Keratinocyte (primary cell): ENCODE measurements around the gene OGA. TPM values are rescaled to one million over a fixed set of nuclear protein-coding genes. Genes with fewer than 3 reads are reported as not detected.

Source experiments
- DNase-seq: peaks from one replicate; pipeline ENCODE4 v3.0.0-alpha.2; 2011; ENCODE audit warnings: low read depth, missing footprints, low spot score
- FAIRE-seq: peaks from 2 replicates; lab custom pipeline; 2011; peaks lifted over from hg19 to GRCh38; lab: Jason Lieb, UNC
- H2AFZ ChIP-seq: 2 replicates; pipeline ENCODE4 v1.6.0; 2012; ENCODE audit warnings: low read length, control low read depth, inconsistent platforms; ENCODE audit not compliant: control insufficient read depth
- H3K27ac ChIP-seq: 2 replicates; pipeline ENCODE4 v1.5.1; 2011; ENCODE audit warnings: low read length; ENCODE audit not compliant: control insufficient read depth, insufficient read depth
- H3K27me3 ChIP-seq: 3 replicates; pipeline ENCODE4 v1.6.0; 2011; ENCODE audit warnings: low read length; ENCODE audit not compliant: control insufficient read depth, insufficient read depth; ENCODE audit errors: extremely low read depth
- H3K36me3 ChIP-seq, 2 experiments: 2 replicates in 1 of 2; 3 replicates in 1 of 2; pipeline ENCODE4 v1.5.1; 2011; ENCODE audit warnings: low read length in 2 of 2, mild to moderate bottlenecking in 1 of 2; ENCODE audit not compliant: control insufficient read depth in 2 of 2, insufficient read depth in 2 of 2; ENCODE audit errors: extremely low read depth in 1 of 2
- H3K4me1 ChIP-seq: 3 replicates; pipeline ENCODE4 v1.5.1; 2011; ENCODE audit warnings: low read length; ENCODE audit not compliant: control insufficient read depth, insufficient read depth; ENCODE audit errors: extremely low read depth
- H3K4me2 ChIP-seq: 3 replicates; pipeline ENCODE4 v1.6.0; 2011; ENCODE audit warnings: low read depth, low read length; ENCODE audit not compliant: control insufficient read depth, insufficient read depth; ENCODE audit errors: extremely low read depth
- H3K4me3 ChIP-seq, 3 experiments: fragments of 200-600 bp in 1 of 3; sonication (generic) in 1 of 3; 2 replicates in 2 of 3; 3 replicates in 1 of 3; pipeline ENCODE4 v1.5.1; 2011 to 2016; ENCODE audit warnings: low read length in 3 of 3, mild to moderate bottlenecking in 3 of 3, control low read depth in 2 of 3, inconsistent platforms in 1 of 3, low read depth in 1 of 3, mixed read lengths in 1 of 3, mixed run types in 1 of 3, moderate library complexity in 1 of 3; ENCODE audit not compliant: control insufficient read depth in 2 of 3, insufficient read depth in 2 of 3; ENCODE audit errors: extremely low read depth in 1 of 3
- H3K79me2 ChIP-seq: 2 replicates; pipeline ENCODE4 v1.6.0; 2012; ENCODE audit warnings: low read length; ENCODE audit not compliant: control insufficient read depth, insufficient read depth
- H3K9ac ChIP-seq: 3 replicates; pipeline ENCODE4 v1.6.0; 2011; ENCODE audit warnings: low read length; ENCODE audit not compliant: control insufficient read depth, insufficient read depth; ENCODE audit errors: extremely low read depth
- H3K9me1 ChIP-seq: 3 replicates; pipeline ENCODE4 v1.6.0; 2011; ENCODE audit warnings: low read length; ENCODE audit not compliant: control insufficient read depth, insufficient read depth; ENCODE audit errors: extremely low read depth
- H3K9me3 ChIP-seq: 2 replicates; pipeline ENCODE4 v1.5.1; 2012; ENCODE audit warnings: low read depth, low read length; ENCODE audit not compliant: control insufficient read depth
- H4K20me1 ChIP-seq: 3 replicates; pipeline ENCODE4 v1.6.0; 2011; ENCODE audit warnings: low read length; ENCODE audit not compliant: control insufficient read depth, insufficient read depth; ENCODE audit errors: extremely low read depth
- CTCF ChIP-seq, 3 experiments: IDR thresholded peaks in 1 of 3; conservative IDR thresholded peaks in 1 of 3; optimal IDR thresholded peaks in 1 of 3; 2 replicates in 2 of 3; 3 replicates in 1 of 3; pipeline versions ENCODE3 to v1.5.1; 2011; ENCODE audit warnings: low read length in 3 of 3, mild to moderate bottlenecking in 3 of 3, moderate library complexity in 2 of 3, control low read depth in 1 of 3, inconsistent platforms in 1 of 3; ENCODE audit not compliant: insufficient read depth in 2 of 3; ENCODE audit errors: extremely low read depth in 1 of 3
- EZH2 ChIP-seq: IDR thresholded peaks from one replicate; pipeline ENCODE4 v1.6.1; 2012; ENCODE audit warnings: inconsistent platforms, mild to moderate bottlenecking, low read length, moderate library complexity
- dilution Hi-C: fragments of 300-500 bp; cut with MboI; formaldehyde crosslinking; loops from one replicate; pipeline ENCODE4 v1.7.0; 2020; ENCODE audit warnings: low sequenced_read_pairs; ENCODE audit not compliant: extremely low pct_ligation_motif_present
- polyA plus RNA-seq, 5 experiments: library from polyadenylated mRNA; depleted of rRNA in 3 of 5; stranded (reverse) in 3 of 5; stranded (forward) in 1 of 5; unstranded in 1 of 5; fragments of >200 nt; gene quantifications; 1 replicate in 1 of 5; 2 replicates in 3 of 5; 3 replicates in 1 of 5; pipeline versions ENCODE4 v1.2.1 to v1.2.3, GENCODE V29; 2011 to 2012; ENCODE audit warnings: missing spikeins in 2 of 5, low read depth in 1 of 5, low replicate concordance in 1 of 5

Gene OGA
- polyA plus RNA-seq, 1 donor (not counting 4 experiments of a cell fraction or from before 2014, with no cell fraction given) = 104 TPM

- H3K9me1 ChIP-seq = no peaks in the 10 kb centered on the region
- no peak overlapping the region for H3K27ac ChIP-seq
- H3K9me3 ChIP-seq = no peaks in the 10 kb centered on the region
- peaks cover 3% of the 10 kb centered on the region for H4K20me1 ChIP-seq
- no peaks in the 10 kb centered on the region for H3K4me1 ChIP-seq
- no peaks in the 10 kb centered on the region for H3K79me2 ChIP-seq
- DNase-seq (no peak), FAIRE-seq (no peak)
- no peak overlapping the region for H3K4me3 ChIP-seq
- H3K9ac ChIP-seq = no peak overlapping the region
- H3K36me3 ChIP-seq = no peaks in the 10 kb centered on the region
- TF ChIP-seq CTCF (optimal IDR thresholded peaks at IDR 0.05 in 1 of 3, IDR thresholded peaks at IDR 0.05 in 1 of 3, conservative IDR thresholded peaks at IDR 0.05 in 1 of 3; ENCODE audit: extremely low read depth in 1 of 3, insufficient read depth in 2 of 3, low read length in 3 of 3) (no peak), EZH2 (no peak)
- no peak overlapping the region for H2AFZ ChIP-seq
- peaks cover 71% of the 10 kb centered on the region for H3K27me3 ChIP-seq
- dilution Hi-C loops = no loop called here
- H3K4me2 ChIP-seq = no peak overlapping the region
These were observed 49.5 kb downstream of the OGA start for GRCh38 chr10:101768791-101769170.

- H2AFZ ChIP-seq = no peak overlapping the region
- H3K9me3 ChIP-seq = no peaks in the 10 kb centered on the region
- dilution Hi-C loops = no loop called here
- H3K4me2 ChIP-seq = no peak overlapping the region
- TF ChIP-seq CTCF (optimal IDR thresholded peaks at IDR 0.05 in 1 of 3, IDR thresholded peaks at IDR 0.05 in 1 of 3, conservative IDR thresholded peaks at IDR 0.05 in 1 of 3; ENCODE audit: extremely low read depth in 1 of 3, insufficient read depth in 2 of 3, low read length in 3 of 3) (no peak), EZH2 (no peak)
- no peaks in the 10 kb centered on the region for H3K9me1 ChIP-seq
- DNase-seq = no peak
- no peak overlapping the region for H3K4me3 ChIP-seq
- H3K27me3 ChIP-seq = peaks cover 65% of the 10 kb centered on the region
- no peak for FAIRE-seq
- no peak overlapping the region for H3K27ac ChIP-seq
- H3K9ac ChIP-seq = no peak overlapping the region
- no peaks in the 10 kb centered on the region for H3K4me1 ChIP-seq
- H4K20me1 ChIP-seq = no peaks in the 10 kb centered on the region
- no peaks in the 10 kb centered on the region for H3K36me3 ChIP-seq
- H3K79me2 ChIP-seq = no peaks in the 10 kb centered on the region
These were observed 50.1 kb downstream of the OGA start for GRCh38 chr10:101767966-101768790.
